Trophoblast cell (in vitro differentiated cells and primary cell): Measurements from ENCODE around the gene KMT2C.

ENCODE experiments used
- DNase-seq, 2 donors: peaks; one replicate each; pipeline ENCODE4 v3.0.0-alpha.2; 2016
- H2AFZ ChIP-seq: 2 replicates; pipeline ENCODE4 v1.6.1; 2013; ENCODE audit warnings: low read length, moderate library complexity, mild to moderate bottlenecking; ENCODE audit not compliant: insufficient read depth, poor library complexity
- H2AK5ac ChIP-seq: 2 replicates; pipeline ENCODE4 v1.6.1; 2013; ENCODE audit warnings: mild to moderate bottlenecking, low read length
- H2BK120ac ChIP-seq: 2 replicates; pipeline ENCODE4 v1.6.1; 2013; ENCODE audit warnings: low read length, mild to moderate bottlenecking, moderate library complexity; ENCODE audit not compliant: insufficient read depth, poor library complexity
- H2BK12ac ChIP-seq: 2 replicates; pipeline ENCODE4 v1.6.1; 2013; ENCODE audit warnings: mild to moderate bottlenecking, low read length, moderate library complexity
- H2BK5ac ChIP-seq: 2 replicates; pipeline ENCODE4 v1.6.1; 2013; ENCODE audit warnings: low read length, low read depth, moderate library complexity, mild to moderate bottlenecking; ENCODE audit not compliant: poor library complexity
- H3K14ac ChIP-seq: 2 replicates; pipeline ENCODE4 v1.6.1; 2013; ENCODE audit warnings: mild to moderate bottlenecking, low read length
- H3K18ac ChIP-seq: 2 replicates; pipeline ENCODE4 v1.6.1; 2013; ENCODE audit warnings: mild to moderate bottlenecking, low read length
- H3K23ac ChIP-seq: 2 replicates; pipeline ENCODE4 v1.6.1; 2013; ENCODE audit warnings: low read length
- H3K27ac ChIP-seq: 2 replicates; pipeline ENCODE4 v1.5.1; 2013; ENCODE audit warnings: low read depth, mild to moderate bottlenecking, inconsistent platforms, low read length, moderate library complexity
- H3K27me3 ChIP-seq: 2 replicates; pipeline ENCODE4 v1.6.1; 2013; ENCODE audit warnings: inconsistent platforms, mild to moderate bottlenecking, low read length, moderate library complexity; ENCODE audit not compliant: insufficient read depth
- H3K36me3 ChIP-seq, 2 experiments: 1 replicate in 1 of 2; 2 replicates in 1 of 2; pipeline ENCODE4 v1.6.1; 2013; ENCODE audit warnings: low read length in 2 of 2, mild to moderate bottlenecking in 2 of 2, moderate library complexity in 1 of 2; ENCODE audit not compliant: insufficient read depth in 2 of 2, control insufficient read depth in 1 of 2
- H3K4ac ChIP-seq: 2 replicates; pipeline ENCODE4 v1.6.1; 2013; ENCODE audit warnings: low read depth, mild to moderate bottlenecking, low read length, moderate library complexity
- H3K4me1 ChIP-seq, 2 experiments: 1 replicate in 1 of 2; 2 replicates in 1 of 2; pipeline ENCODE4 v1.6.1; 2013; ENCODE audit warnings: low read length in 2 of 2, mild to moderate bottlenecking in 2 of 2, moderate library complexity in 1 of 2; ENCODE audit not compliant: insufficient read depth in 2 of 2, control insufficient read depth in 1 of 2
- H3K4me2 ChIP-seq: 2 replicates; pipeline ENCODE4 v1.6.1; 2013; ENCODE audit warnings: inconsistent platforms, mild to moderate bottlenecking, low read length, moderate library complexity
- H3K4me3 ChIP-seq: 2 replicates; pipeline ENCODE4 v1.5.1; 2013; ENCODE audit warnings: mild to moderate bottlenecking, low read depth, low read length, inconsistent platforms
- H3K79me1 ChIP-seq: one replicate; pipeline ENCODE4 v1.6.1; 2013; ENCODE audit warnings: low read length
- H3K79me2 ChIP-seq: 2 replicates; pipeline ENCODE4 v1.6.1; 2013; ENCODE audit warnings: low read length, mild to moderate bottlenecking; ENCODE audit not compliant: control insufficient read depth, insufficient read depth, poor library complexity
- H3K9ac ChIP-seq: 2 replicates; pipeline ENCODE4 v1.6.1; 2013; ENCODE audit warnings: mild to moderate bottlenecking, low read length
- H3K9me3 ChIP-seq: 2 replicates; pipeline ENCODE4 v1.6.1; 2013; ENCODE audit warnings: low read depth, mild to moderate bottlenecking, control low read depth, inconsistent platforms, low read length; ENCODE audit not compliant: insufficient read depth
- H4K12ac ChIP-seq: 2 replicates; pipeline ENCODE4 v1.6.1; 2013; ENCODE audit warnings: low read depth, mild to moderate bottlenecking, low read length, moderate library complexity
- H4K8ac ChIP-seq: 2 replicates; pipeline ENCODE4 v1.6.1; 2013; ENCODE audit warnings: low read depth, mild to moderate bottlenecking, low read length, moderate library complexity
- H4K91ac ChIP-seq: one replicate; pipeline ENCODE4 v1.6.1; 2013; ENCODE audit warnings: low read depth, mild to moderate bottlenecking, low read length, moderate library complexity
- WGBS: extraction: QIAGEN DNeasy Blood & Tissue Kit; methylation state at CpG from one replicate; pipeline ENCODE4 v1.1.7; 2013; ENCODE audit warnings: missing lambda C conversion rate; ENCODE audit not compliant: insufficient read length, insufficient coverage; ENCODE audit errors: extremely low coverage; 5-methylcytosine and 5-hydroxymethylcytosine counted together

KMT2C gene

DNA sequence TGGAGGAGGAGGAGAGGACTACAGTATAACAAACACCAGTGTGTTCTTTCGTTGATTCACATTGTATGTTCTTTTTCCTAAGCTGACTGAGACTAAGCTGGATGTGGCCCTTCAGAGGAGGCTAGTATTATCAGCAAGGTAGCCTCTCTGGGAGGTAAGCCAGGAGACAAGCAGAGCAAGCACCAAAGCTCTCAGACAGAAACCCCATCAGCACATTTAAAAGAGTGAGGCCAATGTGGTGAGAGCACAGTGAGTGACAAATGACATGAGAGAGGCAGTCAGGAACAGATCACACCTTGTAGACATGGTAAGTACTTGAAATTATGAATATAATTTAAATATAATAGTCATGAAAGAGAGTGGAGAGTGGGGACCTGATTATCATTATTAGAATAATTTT is 107.6 kb downstream of the KMT2C start:
- no peak overlapping the region for H2AFZ ChIP-seq
- no peaks in the 10 kb centered on the region for H3K79me2 ChIP-seq
- H3K4me3 ChIP-seq = no peak overlapping the region
- no CpG with 5 or more reads among the region's 1 CpG for WGBS
- no peak overlapping the region for H4K8ac ChIP-seq
- no peak overlapping the region for H3K9ac ChIP-seq
- H3K14ac ChIP-seq = no peak overlapping the region
- H3K4me2 ChIP-seq = no peak overlapping the region
- no peak overlapping the region for H3K18ac ChIP-seq
- no peak overlapping the region for H4K91ac ChIP-seq
- no peak overlapping the region for H2BK120ac ChIP-seq
- H2BK5ac ChIP-seq = no peak overlapping the region
- no peak overlapping the region for H3K4ac ChIP-seq
- no peaks in the 10 kb centered on the region for H3K79me1 ChIP-seq
- H3K4me1 ChIP-seq = no peaks in the 10 kb centered on the region
- H2BK12ac ChIP-seq = no peak overlapping the region
- no peak overlapping the region for H4K12ac ChIP-seq
- H2AK5ac ChIP-seq = no peak overlapping the region
- H3K36me3 ChIP-seq = peaks cover 2 to 6% of the 10 kb centered on the region in 2 experiments
- no peak for DNase-seq
- no peaks in the 10 kb centered on the region for H3K27me3 ChIP-seq
- H3K9me3 ChIP-seq = no peaks in the 10 kb centered on the region
- no peak overlapping the region for H3K23ac ChIP-seq
- H3K27ac ChIP-seq = no peak overlapping the region

DNA sequence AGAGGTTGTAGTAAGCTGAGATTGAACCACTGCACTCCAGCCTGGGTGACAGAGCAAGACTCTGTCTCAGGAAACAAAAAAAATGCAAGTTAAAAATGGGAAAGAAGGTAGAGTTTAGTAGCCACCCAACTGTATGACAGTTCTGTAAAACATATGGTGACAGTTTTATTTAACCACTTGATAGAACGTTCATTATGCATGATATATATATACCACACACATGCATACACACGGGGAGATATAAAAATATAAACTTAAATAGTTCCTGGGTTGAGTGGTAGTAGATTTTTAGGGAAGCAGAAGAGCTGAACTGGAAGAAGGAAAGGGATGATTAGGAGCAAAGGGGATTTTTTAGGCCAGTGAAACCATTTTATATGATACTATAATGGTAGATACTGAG is 120.0 kb downstream of the KMT2C start:
- Histone ChIP-seq H3K14ac (no peak overlapping the region), H3K27ac (no peak overlapping the region), H3K9me3 (peaks cover 2% of the 10 kb centered on the region), H4K91ac (no peak overlapping the region), H3K4ac (no peak overlapping the region), H3K23ac (no peak overlapping the region), H2AK5ac (no peak overlapping the region), H3K36me3 (peaks cover 3 to 5% of the 10 kb centered on the region in 2 experiments), H2BK12ac (no peak overlapping the region), H3K9ac (no peak overlapping the region), H2AFZ (no peak overlapping the region), H3K79me2 (no peaks in the 10 kb centered on the region), H4K12ac (no peak overlapping the region), H3K27me3 (no peaks in the 10 kb centered on the region), H4K8ac (no peak overlapping the region), H3K4me3 (no peak overlapping the region), H3K4me1 (no peaks in the 10 kb centered on the region), H2BK120ac (no peak overlapping the region), H2BK5ac (no peak overlapping the region), H3K18ac (no peak overlapping the region), H3K79me1 (no peaks in the 10 kb centered on the region), H3K4me2 (no peak overlapping the region)
- no CpG with 5 or more reads among the region's 2 CpGs for WGBS
- no peak for DNase-seq

DNA sequence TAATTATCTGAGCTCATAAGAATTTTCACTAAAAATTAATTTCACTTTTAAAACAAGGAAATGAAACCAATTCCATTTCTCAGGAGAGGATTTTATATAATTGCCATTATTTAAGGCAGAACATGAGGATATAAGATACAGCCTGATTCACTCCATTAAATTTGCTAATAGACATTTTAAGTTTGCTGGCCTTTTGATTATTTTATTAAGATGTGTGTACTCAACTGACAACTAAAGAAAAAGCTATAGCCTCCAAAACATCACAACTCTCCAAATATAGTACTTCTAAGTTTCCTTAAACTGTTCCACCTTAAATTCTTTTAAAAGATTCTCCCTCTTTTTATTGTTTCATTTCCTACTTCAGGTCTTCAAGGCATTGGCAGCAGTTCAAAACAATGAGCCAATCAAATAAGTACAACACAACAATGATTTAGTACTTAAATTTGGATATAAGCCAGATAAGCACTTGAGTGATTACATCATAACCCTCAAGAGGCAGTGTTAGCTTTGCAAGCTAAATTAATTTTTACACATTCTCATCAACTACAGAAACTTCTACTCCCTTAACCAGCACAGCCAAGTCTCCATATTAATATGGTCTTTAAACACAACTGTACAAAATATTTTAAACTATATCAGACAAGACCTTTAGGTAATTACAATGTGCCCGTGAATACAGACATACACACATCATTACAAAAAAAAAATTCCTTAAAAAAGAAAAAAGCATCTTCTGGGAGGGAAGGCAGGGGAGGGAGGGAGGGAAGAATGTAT is 121.8 kb downstream of the KMT2C start:
- Histone ChIP-seq H3K4me2 (no peak overlapping the region), H3K79me1 (no peaks in the 10 kb centered on the region), H3K79me2 (no peaks in the 10 kb centered on the region), H3K9ac (no peak overlapping the region), H2BK12ac (no peak overlapping the region), H2BK120ac (no peak overlapping the region), H3K14ac (no peak overlapping the region), H4K12ac (no peak overlapping the region), H2AFZ (no peak overlapping the region), H3K9me3 (no peaks in the 10 kb centered on the region), H3K23ac (no peak overlapping the region), H4K91ac (no peak overlapping the region), H3K18ac (no peak overlapping the region), H3K4me3 (no peak overlapping the region), H4K8ac (no peak overlapping the region), H2BK5ac (no peak overlapping the region), H3K27ac (no peak overlapping the region), H3K4me1 (no peaks in the 10 kb centered on the region), H2AK5ac (no peak overlapping the region), H3K4ac (no peak overlapping the region), H3K27me3 (no peaks in the 10 kb centered on the region), H3K36me3 (peaks cover 10 to 13% of the 10 kb centered on the region in 2 experiments)
- peak in 1 of 2 donors; percentile 22 for DNase-seq
- WGBS = no CpG with 5 or more reads among the region's 1 CpG

DNA sequence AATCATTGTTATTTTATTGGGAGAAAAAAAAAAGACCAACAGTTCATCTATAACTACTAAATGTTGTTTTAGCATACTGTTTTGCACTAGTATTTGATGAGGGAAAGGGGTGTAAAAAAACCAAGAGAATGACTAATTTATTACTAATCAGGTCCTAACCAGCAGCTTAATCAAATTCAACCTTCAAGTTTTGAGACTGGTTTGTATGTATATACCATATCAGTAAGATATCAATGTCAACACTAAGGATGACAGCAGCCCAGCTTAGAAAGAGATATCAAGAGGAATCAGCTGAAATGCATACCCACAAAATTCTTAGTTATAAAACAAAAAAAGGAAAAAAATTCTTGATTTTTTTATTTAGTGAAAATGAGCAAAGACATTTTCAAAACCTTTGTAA is 122.6 kb downstream of the KMT2C start:
- Histone ChIP-seq H3K4me3 (no peak overlapping the region), H3K23ac (no peak overlapping the region), H3K79me2 (no peaks in the 10 kb centered on the region), H4K91ac (no peak overlapping the region), H4K8ac (no peak overlapping the region), H3K14ac (no peak overlapping the region), H2AFZ (no peak overlapping the region), H3K4me1 (no peaks in the 10 kb centered on the region), H3K4me2 (no peak overlapping the region), H3K36me3 (peaks cover 12 to 15% of the 10 kb centered on the region in 2 experiments), H2BK120ac (no peak overlapping the region), H3K4ac (no peak overlapping the region), H2BK5ac (no peak overlapping the region), H2BK12ac (no peak overlapping the region), H3K79me1 (no peaks in the 10 kb centered on the region), H3K18ac (no peak overlapping the region), H2AK5ac (no peak overlapping the region), H3K9me3 (no peaks in the 10 kb centered on the region), H4K12ac (no peak overlapping the region), H3K27ac (no peak overlapping the region), H3K9ac (no peak overlapping the region), H3K27me3 (no peaks in the 10 kb centered on the region)
- no peak for DNase-seq
